Fibroblast of villous mesenchyme (primary cell): ENCODE data around the gene TBCE. TPM values are rescaled to one million over a fixed set of nuclear protein-coding genes. Genes with fewer than 3 reads are reported as not detected.

Experiments used
- DNase-seq: peaks from one replicate; pipeline ENCODE4 v3.0.0-alpha.2; 2010; ENCODE audit warnings: low read depth
- H3K4me3 ChIP-seq: 2 replicates; pipeline ENCODE4 v1.5.1; 2011; ENCODE audit warnings: low read depth, mild to moderate bottlenecking, low read length
- total RNA-seq: library from RNA; depleted of rRNA; stranded (reverse); fragments of >200 nt; gene quantifications from 2 replicates; pipeline ENCODE4 v1.2.3, GENCODE V29; 2012
- TF ChIP-seq, protein P1 (sequence below): IDR thresholded peaks from 2 replicates; pipeline ENCODE4 v1.5.1; 2012; ENCODE audit warnings: low read depth, mild to moderate bottlenecking, low read length; ENCODE audit not compliant: insufficient read depth

Gene TBCE
- total RNA-seq, 1 donor, result 28.5 TPM

DNA sequence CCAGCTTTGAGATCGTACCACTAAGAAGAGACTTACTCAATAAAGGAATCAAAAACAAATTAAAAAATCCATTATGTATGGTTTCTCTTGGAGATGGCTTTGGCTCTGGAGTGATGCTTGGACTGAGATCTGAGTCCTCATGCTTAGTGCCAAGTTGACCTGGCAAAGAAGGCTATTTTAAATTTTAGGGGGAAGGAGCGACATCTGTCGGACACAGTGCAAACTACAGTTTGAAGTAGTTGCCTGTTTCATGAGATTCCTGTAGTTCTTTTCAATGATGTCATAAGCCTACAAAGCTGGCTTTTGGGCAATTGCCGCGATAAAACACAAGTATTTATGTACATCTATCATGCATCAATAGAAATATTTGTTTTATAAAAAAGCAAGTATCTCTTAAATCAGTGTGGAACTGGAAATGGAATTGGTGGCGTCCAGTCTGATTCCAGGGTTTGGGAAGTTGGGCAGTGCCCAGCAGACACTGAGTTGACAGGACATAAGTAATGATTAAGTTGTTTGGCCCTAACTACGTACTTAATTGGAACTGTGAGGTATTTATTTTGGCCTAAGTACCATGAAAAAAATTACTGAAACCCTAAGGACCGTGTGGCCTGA, 50.0 kb downstream of the TBCE start:
- peak; percentile 83 for DNase-seq
- H3K4me3 ChIP-seq, result no peak overlapping the region
- TF ChIP-seq, protein P1, sequence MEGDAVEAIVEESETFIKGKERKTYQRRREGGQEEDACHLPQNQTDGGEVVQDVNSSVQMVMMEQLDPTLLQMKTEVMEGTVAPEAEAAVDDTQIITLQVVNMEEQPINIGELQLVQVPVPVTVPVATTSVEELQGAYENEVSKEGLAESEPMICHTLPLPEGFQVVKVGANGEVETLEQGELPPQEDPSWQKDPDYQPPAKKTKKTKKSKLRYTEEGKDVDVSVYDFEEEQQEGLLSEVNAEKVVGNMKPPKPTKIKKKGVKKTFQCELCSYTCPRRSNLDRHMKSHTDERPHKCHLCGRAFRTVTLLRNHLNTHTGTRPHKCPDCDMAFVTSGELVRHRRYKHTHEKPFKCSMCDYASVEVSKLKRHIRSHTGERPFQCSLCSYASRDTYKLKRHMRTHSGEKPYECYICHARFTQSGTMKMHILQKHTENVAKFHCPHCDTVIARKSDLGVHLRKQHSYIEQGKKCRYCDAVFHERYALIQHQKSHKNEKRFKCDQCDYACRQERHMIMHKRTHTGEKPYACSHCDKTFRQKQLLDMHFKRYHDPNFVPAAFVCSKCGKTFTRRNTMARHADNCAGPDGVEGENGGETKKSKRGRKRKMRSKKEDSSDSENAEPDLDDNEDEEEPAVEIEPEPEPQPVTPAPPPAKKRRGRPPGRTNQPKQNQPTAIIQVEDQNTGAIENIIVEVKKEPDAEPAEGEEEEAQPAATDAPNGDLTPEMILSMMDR, result peak; percentile 81

GRCh38 chr1:235421751-235422150, 54.5 kb downstream of the TBCE start:
- no peak overlapping the region for H3K4me3 ChIP-seq
- TF ChIP-seq, protein P1, result no peak
- DNase-seq, result no peak

GRCh38 chr1:235423214-235423652, 56.0 kb downstream of the TBCE start:
- TF ChIP-seq, protein P1, result no peak
- no peak overlapping the region for H3K4me3 ChIP-seq
- DNase-seq, result no peak

DNA sequence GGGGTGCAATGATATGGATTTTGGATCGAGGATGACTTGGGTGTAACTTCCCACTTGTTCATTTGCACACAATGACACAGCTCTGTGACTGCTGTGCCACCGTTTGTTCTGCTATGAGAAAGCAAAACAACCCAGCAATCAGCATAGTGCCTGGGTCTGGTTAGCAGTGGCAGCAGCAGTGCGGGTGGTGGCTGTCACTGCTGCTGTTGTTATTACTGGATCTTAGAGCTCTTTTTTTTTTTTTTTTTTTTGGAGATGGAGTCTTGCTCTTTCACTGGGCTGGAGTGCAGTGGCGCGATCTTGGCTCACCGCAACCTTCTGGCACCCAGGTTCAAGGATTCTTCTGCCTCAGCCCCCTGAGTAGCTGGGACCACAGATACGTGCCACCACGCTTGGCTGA, 56.9 kb downstream of the TBCE start:
- TF ChIP-seq, protein P1, result no peak
- DNase-seq, result no peak
- H3K4me3 ChIP-seq, result no peak overlapping the region

DNA sequence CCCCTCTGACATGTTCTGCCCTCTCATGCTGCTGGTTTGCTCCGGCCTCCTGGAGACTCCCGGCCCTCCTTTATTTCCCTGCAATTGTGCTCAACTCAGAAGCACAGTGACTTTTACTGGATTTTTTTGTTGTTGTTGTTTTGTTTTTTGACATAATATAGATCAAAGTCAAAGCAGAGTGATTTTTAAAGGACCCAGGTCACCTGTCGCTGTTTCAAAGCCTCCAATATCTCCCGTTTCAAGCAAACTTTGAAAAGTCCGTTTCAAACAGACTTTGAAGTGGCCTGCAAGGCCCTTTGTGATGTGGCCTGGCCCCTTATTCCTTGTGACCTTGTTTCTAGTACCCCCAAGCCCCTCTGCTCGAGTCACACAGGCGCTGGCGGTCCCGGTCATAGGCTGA, 58.1 kb downstream of the TBCE start:
- TF ChIP-seq, protein P1, result no peak
- no peak for DNase-seq
- H3K4me3 ChIP-seq, result no peak overlapping the region

GRCh38 chr1:235426143-235426542, 58.9 kb downstream of the TBCE start:
- TF ChIP-seq, protein P1, result no peak
- H3K4me3 ChIP-seq, result no peak overlapping the region
- no peak for DNase-seq

DNA sequence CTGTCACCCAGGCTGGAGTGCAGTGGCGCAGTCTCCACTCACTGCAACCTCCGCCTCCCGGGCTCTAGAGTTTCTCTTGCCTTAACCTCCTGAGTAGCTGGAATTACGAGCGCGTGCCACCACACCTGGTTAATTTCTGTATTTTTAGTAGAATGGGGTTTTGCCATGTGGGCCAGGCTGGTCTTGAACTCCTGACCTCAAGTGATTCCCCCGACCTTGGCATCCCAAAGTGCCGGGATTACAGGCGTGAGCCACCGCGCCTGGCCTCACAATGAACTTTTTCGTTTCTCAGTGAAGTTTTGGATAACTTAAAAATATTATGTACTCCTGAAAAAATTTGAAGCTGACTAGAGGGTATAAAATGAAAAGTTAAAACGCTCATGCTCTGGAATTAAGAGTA, 59.5 kb downstream of the TBCE start:
- no peak overlapping the region for H3K4me3 ChIP-seq
- no peak for DNase-seq
- TF ChIP-seq, protein P1, result no peak
